ENCODE data around the gene UCN. TPM values are rescaled to one million over a fixed set of nuclear protein-coding genes. Genes with fewer than 3 reads are reported as not detected.

Gene UCN
- total RNA-seq, 1 experiment from 2014 or later = 1.5 TPM

DNA sequence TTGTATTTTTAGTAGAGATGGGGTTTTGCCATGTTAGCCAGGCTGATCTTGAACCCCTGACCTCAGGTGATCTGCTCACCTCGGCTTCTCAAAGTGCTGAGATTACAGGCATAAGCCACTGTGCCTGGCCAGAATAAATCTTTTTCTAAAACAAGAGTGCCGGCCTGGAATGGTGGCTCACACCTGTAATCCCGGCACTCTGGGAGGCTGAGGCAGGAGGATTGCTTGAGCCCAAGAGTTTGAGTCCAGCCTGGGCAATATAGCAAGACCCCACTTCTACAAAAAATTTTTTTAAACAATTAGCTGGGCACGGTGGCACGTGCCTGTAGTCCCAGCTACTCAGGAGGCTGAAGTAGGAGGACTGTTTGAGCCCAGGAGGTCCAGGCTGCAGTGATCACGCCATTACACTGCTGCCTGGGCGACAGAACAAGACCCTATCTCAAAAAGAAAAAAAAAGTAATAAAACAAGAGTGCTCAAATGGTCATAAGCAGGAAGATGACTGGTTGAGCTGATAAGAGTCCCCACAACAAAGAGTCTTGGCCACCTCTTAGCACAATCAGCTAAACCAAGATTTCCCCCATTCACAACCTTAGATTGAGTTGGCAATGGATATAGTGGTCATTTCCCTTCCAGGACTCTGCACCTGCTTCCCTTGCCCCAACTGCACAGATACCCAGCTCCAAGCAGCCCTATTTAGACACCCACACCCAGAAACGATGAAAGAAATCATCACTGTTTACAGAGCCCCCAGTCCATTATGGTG, 5.8 kb upstream of the UCN start:
- Histone ChIP-seq H3K23ac (ENCODE audit: insufficient read length, low read depth, low read length) (no peak overlapping the region), H4K5ac (ENCODE audit: insufficient read length, low read depth, low read length) (no peak overlapping the region), H3K9ac (ENCODE audit: extremely low read depth, insufficient read length, low read length) (no peak overlapping the region), H4K91ac (ENCODE audit: insufficient read length, low read depth, low read length) (no peak overlapping the region), H3K9me3 (ENCODE audit: control insufficient read depth, low read depth, low read length) (no peaks in the 10 kb centered on the region), H2AK5ac (ENCODE audit: insufficient read length, low read length) (no peak overlapping the region), H3K23me2 (ENCODE audit: insufficient read length, low read depth, low read length, poor library complexity, severe bottlenecking) (no peaks in the 10 kb centered on the region), H2BK12ac (ENCODE audit: insufficient read length, low read depth, low read length) (no peak overlapping the region), H3T11ph (ENCODE audit: low read length) (no peak overlapping the region), H3K14ac (ENCODE audit: insufficient read depth, low read length) (no peak overlapping the region), H3K4me2 (ENCODE audit: insufficient read depth, insufficient read length, low read length) (no peak overlapping the region), H3K27me3 (ENCODE audit: insufficient read depth, low read length) (no peaks in the 10 kb centered on the region), H3K27ac (ENCODE audit: insufficient read length, low read depth, low read length) (no peak overlapping the region), H3K18ac (ENCODE audit: insufficient read length, low read depth, low read length) (no peak overlapping the region), H4K20me1 (ENCODE audit: control insufficient read depth, insufficient read depth, insufficient read length) (no peaks in the 10 kb centered on the region), H3K4ac (ENCODE audit: low read depth, low read length) (no peak overlapping the region), H4K8ac (replicated peaks; ENCODE audit: insufficient read length, low read depth, low read length) (no peak overlapping the region), H3K56ac (ENCODE audit: insufficient read length, low read depth, low read length) (no peak overlapping the region), H3K4me1 (ENCODE audit: insufficient read depth, low read length) (peaks cover 6% of the 10 kb centered on the region; the same call in 1 of the 2 replicates), H2BK120ac (ENCODE audit: low read depth, low read length, poor library complexity, severe bottlenecking) (no peak overlapping the region), H3K79me1 (ENCODE audit: insufficient read depth, low read depth, low read length, poor library complexity, severe bottlenecking) (no peaks in the 10 kb centered on the region), H2BK20ac (ENCODE audit: low read depth, low read length, poor library complexity, severe bottlenecking) (no peak overlapping the region), H3K79me2 (ENCODE audit: insufficient read depth, low read length) (no peaks in the 10 kb centered on the region), H2AFZ (ENCODE audit: low read length) (no peak overlapping the region), H2BK5ac (ENCODE audit: insufficient read length, low read length) (no peak overlapping the region), H2BK15ac (ENCODE audit: low read depth, low read length) (no peak overlapping the region)
- peaks cover 7% of the 10 kb centered on the region for H3K27me3 Mint-ChIP-seq (ENCODE audit: low read depth)
- no peak overlapping the region for H3K4me3 Mint-ChIP-seq
- no peak for DNase-seq
- TF ChIP-seq, protein P1, sequence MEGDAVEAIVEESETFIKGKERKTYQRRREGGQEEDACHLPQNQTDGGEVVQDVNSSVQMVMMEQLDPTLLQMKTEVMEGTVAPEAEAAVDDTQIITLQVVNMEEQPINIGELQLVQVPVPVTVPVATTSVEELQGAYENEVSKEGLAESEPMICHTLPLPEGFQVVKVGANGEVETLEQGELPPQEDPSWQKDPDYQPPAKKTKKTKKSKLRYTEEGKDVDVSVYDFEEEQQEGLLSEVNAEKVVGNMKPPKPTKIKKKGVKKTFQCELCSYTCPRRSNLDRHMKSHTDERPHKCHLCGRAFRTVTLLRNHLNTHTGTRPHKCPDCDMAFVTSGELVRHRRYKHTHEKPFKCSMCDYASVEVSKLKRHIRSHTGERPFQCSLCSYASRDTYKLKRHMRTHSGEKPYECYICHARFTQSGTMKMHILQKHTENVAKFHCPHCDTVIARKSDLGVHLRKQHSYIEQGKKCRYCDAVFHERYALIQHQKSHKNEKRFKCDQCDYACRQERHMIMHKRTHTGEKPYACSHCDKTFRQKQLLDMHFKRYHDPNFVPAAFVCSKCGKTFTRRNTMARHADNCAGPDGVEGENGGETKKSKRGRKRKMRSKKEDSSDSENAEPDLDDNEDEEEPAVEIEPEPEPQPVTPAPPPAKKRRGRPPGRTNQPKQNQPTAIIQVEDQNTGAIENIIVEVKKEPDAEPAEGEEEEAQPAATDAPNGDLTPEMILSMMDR (conservative IDR thresholded peaks at IDR 0.05) = no peak
- peaks cover 5 to 12% (median 11%) of the 10 kb centered on the region in 3 experiments; a peak in 6 of 7 replicates for H3K36me3 Mint-ChIP-seq (ENCODE audit: insufficient read depth in 1 of 3, low read depth in 3 of 3)
- WGBS (ENCODE audit: extremely low coverage, insufficient read length, low lambda C conversion rate) = no CpG with 5 or more reads among the region's 8 CpGs
- peaks cover 8 to 9% of the 10 kb centered on the region in 2 experiments; a peak in 3 of 4 replicates for H3K4me1 Mint-ChIP-seq
- no peak overlapping the region for H3K27ac Mint-ChIP-seq
- H3K9me3 Mint-ChIP-seq = no peaks in the 10 kb centered on the region

All from H9 (cell line).